Subcutaneous adipose tissue (tissue), 4 donors: ENCODE results near the gene KRT35. TPM values are rescaled to one million over a fixed set of nuclear protein-coding genes. Genes with fewer than 3 reads are reported as not detected.

ENCODE experiments used
- CTCF ChIP-seq: fragments of 450-650 bp; IDR thresholded peaks from one replicate; pipeline ENCODE4 v1.5.1; 2016; ENCODE audit warnings: low read depth, mild to moderate bottlenecking, control low read depth, antibody characterized with exemption, moderate library complexity
- total RNA-seq, 4 donors: library from RNA; depleted of rRNA; stranded (reverse); fragments of >200 nt; gene quantifications; one replicate each; pipeline ENCODE4 v1.1.0, GENCODE V29; 2016

KRT35 gene
- not detected for total RNA-seq

GRCh38 chr17:41481036-41481435 is at the start of gene KRT35:
Gene KRT35, minus strand, starts transcription at chr17:41481151. Its CDS starts 54 bp downstream, at chr17:41481097.
- no peak for TF ChIP-seq CTCF

- no peak for TF ChIP-seq CTCF
These were observed 49.4 kb upstream of the KRT35 start for GRCh38 chr17:41530062-41531048.

GRCh38 chr17:41529491-41529915 is 48.6 kb upstream of the KRT35 start:
- no peak for TF ChIP-seq CTCF

GRCh38 chr17:41528959-41529353 is 48.0 kb upstream of the KRT35 start:
- TF ChIP-seq CTCF, result no peak

- no peak for TF ChIP-seq CTCF
These were observed 46.4 kb upstream of the KRT35 start for GRCh38 chr17:41527063-41528023.

- no peak for TF ChIP-seq CTCF
These were observed 43.3 kb upstream of the KRT35 start for GRCh38 chr17:41524261-41524660.
